Esophagus muscularis mucosa (tissue), 4 donors: ENCODE results near the gene ATOX1.

Experiments used
- EP300 ChIP-seq: sonication (generic); formaldehyde crosslinking; IDR thresholded peaks from one replicate; pipeline ENCODE4 v1.6.1; 2017; ENCODE audit warnings: antibody characterized with exemption
- POLR2A ChIP-seq: fragments of 450-650 bp; IDR thresholded peaks from one replicate; pipeline ENCODE4 v1.6.1; 2017; ENCODE audit warnings: antibody characterized with exemption, moderate library complexity, mild to moderate bottlenecking, low read depth
- POLR2AphosphoS5 ChIP-seq, 2 donors: sonication (generic); formaldehyde crosslinking; IDR thresholded peaks; one replicate each; pipeline ENCODE4 v1.6.1; 2017; ENCODE audit warnings: antibody characterized with exemption in 2 of 2
- TF ChIP-seq, protein P1 (sequence below), 3 experiments: fragments of 200-600 bp in 2 of 3; fragments of 450-650 bp in 1 of 3; sonication (generic) in 2 of 3; IDR thresholded peaks; one replicate each; pipeline ENCODE4 v1.5.1; 2017 to 2019; ENCODE audit warnings: antibody characterized with exemption in 3 of 3, mild to moderate bottlenecking in 2 of 3, moderate library complexity in 1 of 3

DNA sequence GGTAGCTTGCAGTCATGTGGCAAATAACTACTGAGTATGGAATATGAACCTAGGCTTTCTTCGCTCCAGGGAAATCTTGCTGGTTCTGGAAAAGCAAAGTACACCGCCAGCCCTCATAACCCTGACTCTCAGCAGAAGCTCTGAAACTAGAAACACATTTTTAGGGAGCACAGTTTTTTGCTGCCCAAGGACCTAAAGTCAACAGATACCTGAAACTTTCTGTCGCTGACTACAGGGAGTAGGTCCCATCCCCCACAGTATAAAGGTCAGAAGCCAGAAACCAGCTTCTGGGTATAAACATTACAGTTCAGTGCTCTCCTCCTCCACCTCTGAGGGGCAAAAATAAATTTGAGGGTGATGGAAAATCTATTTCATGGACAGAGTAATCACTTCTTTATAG lies 3.0 kb downstream of the ATOX1 start:
- TF ChIP-seq, protein P1, sequence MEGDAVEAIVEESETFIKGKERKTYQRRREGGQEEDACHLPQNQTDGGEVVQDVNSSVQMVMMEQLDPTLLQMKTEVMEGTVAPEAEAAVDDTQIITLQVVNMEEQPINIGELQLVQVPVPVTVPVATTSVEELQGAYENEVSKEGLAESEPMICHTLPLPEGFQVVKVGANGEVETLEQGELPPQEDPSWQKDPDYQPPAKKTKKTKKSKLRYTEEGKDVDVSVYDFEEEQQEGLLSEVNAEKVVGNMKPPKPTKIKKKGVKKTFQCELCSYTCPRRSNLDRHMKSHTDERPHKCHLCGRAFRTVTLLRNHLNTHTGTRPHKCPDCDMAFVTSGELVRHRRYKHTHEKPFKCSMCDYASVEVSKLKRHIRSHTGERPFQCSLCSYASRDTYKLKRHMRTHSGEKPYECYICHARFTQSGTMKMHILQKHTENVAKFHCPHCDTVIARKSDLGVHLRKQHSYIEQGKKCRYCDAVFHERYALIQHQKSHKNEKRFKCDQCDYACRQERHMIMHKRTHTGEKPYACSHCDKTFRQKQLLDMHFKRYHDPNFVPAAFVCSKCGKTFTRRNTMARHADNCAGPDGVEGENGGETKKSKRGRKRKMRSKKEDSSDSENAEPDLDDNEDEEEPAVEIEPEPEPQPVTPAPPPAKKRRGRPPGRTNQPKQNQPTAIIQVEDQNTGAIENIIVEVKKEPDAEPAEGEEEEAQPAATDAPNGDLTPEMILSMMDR (IDR thresholded peaks at IDR 0.05), result no peak
- no peak for TF ChIP-seq POLR2A
- no peak for TF ChIP-seq EP300
- TF ChIP-seq POLR2AphosphoS5 (IDR thresholded peaks at IDR 0.05), result no peak
